Large intestine (tissue), 3 donors: ENCODE results near the gene TSPAN5. TPM values are rescaled to one million over a fixed set of nuclear protein-coding genes. Genes with fewer than 3 reads are reported as not detected.
A peak's percentile ranks its signal among the peaks of the same experiment; 100 is the strongest.

ENCODE experiments used
- DNase-seq, 2 donors: peaks; one replicate each; pipeline versions ENCODE4 v3.0.0 to v3.0.0-alpha.2; 2013
- H3K27ac ChIP-seq: one replicate; pipeline ENCODE4 v1.5.1; 2013; ENCODE audit warnings: low read length
- H3K27me3 ChIP-seq: 2 replicates; pipeline ENCODE4 v1.6.1; 2013; ENCODE audit warnings: low read length; ENCODE audit not compliant: control insufficient read depth, insufficient read depth
- H3K36me3 ChIP-seq: 2 replicates; pipeline ENCODE4 v1.6.1; 2013; ENCODE audit warnings: low read length; ENCODE audit not compliant: control insufficient read depth, insufficient read depth
- H3K4me1 ChIP-seq: one replicate; pipeline ENCODE4 v1.6.1; 2013; ENCODE audit warnings: low read length; ENCODE audit not compliant: control insufficient read depth, insufficient read depth
- H3K4me3 ChIP-seq: one replicate; pipeline ENCODE4 v1.5.1; 2013; ENCODE audit warnings: low read length
- H3K9me3 ChIP-seq: one replicate; pipeline ENCODE4 v1.6.1; 2013; ENCODE audit warnings: mild to moderate bottlenecking, low read depth, low read length, moderate library complexity; ENCODE audit not compliant: control insufficient read depth
- WGBS: methylation state at CpG from one replicate; pipeline ENCODE4 v1.1.5; 2013; ENCODE audit warnings: low lambda C conversion rate; ENCODE audit not compliant: insufficient coverage; 5-methylcytosine and 5-hydroxymethylcytosine counted together
- polyA plus RNA-seq: library from polyadenylated mRNA; unstranded; fragments of 120-200 nt; gene quantifications from one replicate; pipeline ENCODE4 v1.2.1, GENCODE V29; 2013

Gene TSPAN5
- polyA plus RNA-seq, 1 donor: 9.9 TPM

- no peak overlapping the region for H3K27ac ChIP-seq
- no peaks in the 10 kb centered on the region for H3K9me3 ChIP-seq
- no peak overlapping the region for H3K4me3 ChIP-seq
- peaks cover 5% of the 10 kb centered on the region for H3K4me1 ChIP-seq
- no peaks in the 10 kb centered on the region for H3K36me3 ChIP-seq
- no CpG with 5 or more reads among the region's 3 CpGs for WGBS
- H3K27me3 ChIP-seq: no peaks in the 10 kb centered on the region
- DNase-seq: peak in 1 of 2 donors; percentile 35
Observed at GRCh38 chr4:98512918-98513317, 145.5 kb downstream of the TSPAN5 start.

- Histone ChIP-seq H3K27me3 (no peaks in the 10 kb centered on the region), H3K4me3 (no peak overlapping the region), H3K36me3 (no peaks in the 10 kb centered on the region), H3K9me3 (no peaks in the 10 kb centered on the region), H3K27ac (no peak overlapping the region), H3K4me1 (peaks cover 5% of the 10 kb centered on the region)
- no peak for DNase-seq
- WGBS: 90% methylated on average over 2 of the region's 6 CpGs
Observed at GRCh38 chr4:98510757-98511517, 147.5 kb downstream of the TSPAN5 start.

GRCh38 chr4:98510340-98510739, 148.1 kb downstream of the TSPAN5 start:
- Histone ChIP-seq H3K9me3 (no peaks in the 10 kb centered on the region), H3K4me1 (peaks cover 5% of the 10 kb centered on the region), H3K36me3 (no peaks in the 10 kb centered on the region), H3K4me3 (no peak overlapping the region), H3K27me3 (no peaks in the 10 kb centered on the region), H3K27ac (no peak overlapping the region)
- DNase-seq: no peak
- WGBS: no CpG with 5 or more reads among the region's 2 CpGs

- H3K27me3 ChIP-seq: no peaks in the 10 kb centered on the region
- no peaks in the 10 kb centered on the region for H3K36me3 ChIP-seq
- DNase-seq: no peak
- no peaks in the 10 kb centered on the region for H3K9me3 ChIP-seq
- H3K4me3 ChIP-seq: no peak overlapping the region
- H3K4me1 ChIP-seq: peaks cover 5% of the 10 kb centered on the region
- no CpG with 5 or more reads among the region's 4 CpGs for WGBS
- H3K27ac ChIP-seq: no peak overlapping the region
Observed at GRCh38 chr4:98509721-98510120, 148.7 kb downstream of the TSPAN5 start.

- no peaks in the 10 kb centered on the region for H3K9me3 ChIP-seq
- no peaks in the 10 kb centered on the region for H3K27me3 ChIP-seq
- peaks cover 5% of the 10 kb centered on the region for H3K4me1 ChIP-seq
- H3K27ac ChIP-seq: no peak overlapping the region
- 14% methylated on average over 1 of the region's 7 CpGs for WGBS
- H3K4me3 ChIP-seq: no peak overlapping the region
- H3K36me3 ChIP-seq: no peaks in the 10 kb centered on the region
- DNase-seq: no peak
Observed at GRCh38 chr4:98508829-98509598, 149.4 kb downstream of the TSPAN5 start.

- no peak overlapping the region for H3K27ac ChIP-seq
- H3K9me3 ChIP-seq: no peaks in the 10 kb centered on the region
- no peak for DNase-seq
- H3K4me1 ChIP-seq: peaks cover 3% of the 10 kb centered on the region
- H3K36me3 ChIP-seq: no peaks in the 10 kb centered on the region
- WGBS: no CpG with 5 or more reads among the region's 4 CpGs
- no peaks in the 10 kb centered on the region for H3K27me3 ChIP-seq
- H3K4me3 ChIP-seq: no peak overlapping the region
Observed at GRCh38 chr4:98508248-98508647, 150.2 kb downstream of the TSPAN5 start.

GRCh38 chr4:98507299-98507698, 151.1 kb downstream of the TSPAN5 start:
- no peak overlapping the region for H3K4me3 ChIP-seq
- WGBS: no CpG with 5 or more reads among the region's 3 CpGs
- H3K36me3 ChIP-seq: no peaks in the 10 kb centered on the region
- no peak overlapping the region for H3K27ac ChIP-seq
- H3K4me1 ChIP-seq: no peaks in the 10 kb centered on the region
- no peaks in the 10 kb centered on the region for H3K9me3 ChIP-seq
- H3K27me3 ChIP-seq: no peaks in the 10 kb centered on the region
- no peak for DNase-seq

- WGBS: 83% methylated on average over 2 of the region's 5 CpGs
Observed at GRCh38 chr4:98506462-98507132, 151.8 kb downstream of the TSPAN5 start.

GRCh38 chr4:98505992-98506391, 152.4 kb downstream of the TSPAN5 start:
- no CpG with 5 or more reads among the region's 1 CpG for WGBS
- H3K36me3 ChIP-seq: no peaks in the 10 kb centered on the region
- no peaks in the 10 kb centered on the region for H3K27me3 ChIP-seq
- no peaks in the 10 kb centered on the region for H3K4me1 ChIP-seq
- no peaks in the 10 kb centered on the region for H3K9me3 ChIP-seq
- no peak overlapping the region for H3K27ac ChIP-seq
- no peak overlapping the region for H3K4me3 ChIP-seq
- DNase-seq: no peak

More at GRCh38 chr4:98506462-98507132, 151.8 kb downstream of the TSPAN5 start:
- H3K27me3 ChIP-seq: no peaks in the 10 kb centered on the region
- H3K9me3 ChIP-seq: no peaks in the 10 kb centered on the region
- no peak overlapping the region for H3K27ac ChIP-seq
- no peaks in the 10 kb centered on the region for H3K4me1 ChIP-seq
- H3K4me3 ChIP-seq: no peak overlapping the region
- DNase-seq: no peak
- H3K36me3 ChIP-seq: no peaks in the 10 kb centered on the region

- no CpG with 5 or more reads among the region's 2 CpGs for WGBS
- Histone ChIP-seq H3K36me3 (no peaks in the 10 kb centered on the region), H3K9me3 (no peaks in the 10 kb centered on the region), H3K27me3 (no peaks in the 10 kb centered on the region), H3K4me1 (no peaks in the 10 kb centered on the region), H3K4me3 (no peak overlapping the region), H3K27ac (no peak overlapping the region)
- DNase-seq: no peak
Observed at GRCh38 chr4:98504091-98504490, 154.3 kb downstream of the TSPAN5 start.
